Measurements from ENCODE around the gene CACYBP. TPM values are rescaled to one million over a fixed set of nuclear protein-coding genes. Genes with fewer than 3 reads are reported as not detected.

Gene CACYBP
- total RNA-seq, 1 donor from 2014 or later, result 95.0 TPM

- Histone ChIP-seq H3K9me3 (ENCODE audit: insufficient read depth, low read depth, low read length) (no peaks in the 10 kb centered on the region), H2AFZ (ENCODE audit: low read depth, low read length) (no peak overlapping the region), H3K27ac (ENCODE audit: low read depth, low read length) (no peak overlapping the region), H3K9ac (ENCODE audit: low read length) (no peak overlapping the region), H3K4me2 (ENCODE audit: low read length) (no peak overlapping the region), H3K27me3 (ENCODE audit: insufficient read depth, low read length) (peaks cover 18% of the 10 kb centered on the region), H4K20me1 (ENCODE audit: insufficient read depth, low read length) (no peaks in the 10 kb centered on the region), H3K36me3 (ENCODE audit: insufficient read depth, low read length) (no peaks in the 10 kb centered on the region), H3K79me2 (ENCODE audit: insufficient read depth, low read length) (no peaks in the 10 kb centered on the region), H3K4me3 (ENCODE audit: insufficient read depth, low read depth, low read length) (no peak overlapping the region), H3K4me1 (ENCODE audit: insufficient read depth, low read length) (peaks cover 33% of the 10 kb centered on the region)
- Mint-ChIP-seq H3K36me3 (ENCODE audit: low read depth, unreplicated experiment) (peaks cover 7% of the 10 kb centered on the region), H3K27me3 (ENCODE audit: low read depth, unreplicated experiment) (no peaks in the 10 kb centered on the region), H3K27ac (ENCODE audit: unreplicated experiment) (peak overlapping the region; percentile 91), H3K4me1 (ENCODE audit: low read depth, unreplicated experiment) (peaks cover 53% of the 10 kb centered on the region), H3K9me3 (ENCODE audit: unreplicated experiment) (no peaks in the 10 kb centered on the region), H3K4me3 (ENCODE audit: unreplicated experiment) (no peak overlapping the region)
- DNase-seq (ENCODE audit: low read depth), result no peak
- no peak for FAIRE-seq
- no peak for TF ChIP-seq CTCF (IDR thresholded peaks at IDR 0.05; ENCODE audit: insufficient read depth, low read depth, low read length)
- TF ChIP-seq EZH2 (IDR thresholded peaks at IDR 0.05; ENCODE audit: insufficient read depth, low read length), result no peak
These were observed 27.8 kb upstream of the CACYBP start for GRCh38 chr1:174971902-174972301.

DNA sequence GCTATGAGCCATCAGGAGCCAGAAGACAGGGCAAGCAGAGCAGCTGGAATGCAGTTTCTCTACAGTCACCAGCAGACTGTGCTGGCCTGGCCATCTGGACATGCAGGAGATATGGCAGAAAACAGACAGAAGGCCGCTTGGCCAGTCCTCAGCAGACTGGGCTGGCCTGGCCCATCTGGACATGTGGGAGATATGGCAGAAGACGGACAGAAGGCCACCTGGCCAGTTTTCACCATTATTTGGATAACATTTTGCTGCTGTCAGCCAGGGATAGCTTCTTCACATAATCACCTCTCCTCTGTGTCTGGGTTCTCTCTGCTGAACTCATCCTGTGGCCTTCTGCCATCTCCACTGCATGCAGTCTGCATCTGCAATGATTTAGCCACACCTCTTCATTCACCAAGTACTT, 25.0 kb upstream of the CACYBP start:
- no peak overlapping the region for H3K4me2 ChIP-seq (ENCODE audit: low read length)
- H3K4me1 Mint-ChIP-seq (ENCODE audit: low read depth, unreplicated experiment), result peaks cover 37% of the 10 kb centered on the region
- H3K9me3 Mint-ChIP-seq (ENCODE audit: unreplicated experiment), result no peaks in the 10 kb centered on the region
- no peaks in the 10 kb centered on the region for H3K9me3 ChIP-seq (ENCODE audit: insufficient read depth, low read depth, low read length)
- H2AFZ ChIP-seq (ENCODE audit: low read depth, low read length), result no peak overlapping the region
- H3K27me3 Mint-ChIP-seq (ENCODE audit: low read depth, unreplicated experiment), result no peaks in the 10 kb centered on the region
- H3K4me3 Mint-ChIP-seq (ENCODE audit: unreplicated experiment), result no peak overlapping the region
- DNase-seq (ENCODE audit: low read depth), result no peak
- no peaks in the 10 kb centered on the region for H4K20me1 ChIP-seq (ENCODE audit: insufficient read depth, low read length)
- no peaks in the 10 kb centered on the region for H3K79me2 ChIP-seq (ENCODE audit: insufficient read depth, low read length)
- TF ChIP-seq EZH2 (IDR thresholded peaks at IDR 0.05; ENCODE audit: insufficient read depth, low read length) (no peak), CTCF (IDR thresholded peaks at IDR 0.05; ENCODE audit: insufficient read depth, low read depth, low read length) (no peak)
- H3K9ac ChIP-seq (ENCODE audit: low read length), result no peak overlapping the region
- no peak overlapping the region for H3K27ac Mint-ChIP-seq (ENCODE audit: unreplicated experiment)
- H3K27ac ChIP-seq (ENCODE audit: low read depth, low read length), result no peak overlapping the region
- no peak for FAIRE-seq
- no peaks in the 10 kb centered on the region for H3K36me3 ChIP-seq (ENCODE audit: insufficient read depth, low read length)
- peaks cover 19% of the 10 kb centered on the region for H3K27me3 ChIP-seq (ENCODE audit: insufficient read depth, low read length)
- H3K4me3 ChIP-seq (ENCODE audit: insufficient read depth, low read depth, low read length), result no peak overlapping the region
- peaks cover 7% of the 10 kb centered on the region for H3K36me3 Mint-ChIP-seq (ENCODE audit: low read depth, unreplicated experiment)
- peaks cover 13% of the 10 kb centered on the region for H3K4me1 ChIP-seq (ENCODE audit: insufficient read depth, low read length)

DNA sequence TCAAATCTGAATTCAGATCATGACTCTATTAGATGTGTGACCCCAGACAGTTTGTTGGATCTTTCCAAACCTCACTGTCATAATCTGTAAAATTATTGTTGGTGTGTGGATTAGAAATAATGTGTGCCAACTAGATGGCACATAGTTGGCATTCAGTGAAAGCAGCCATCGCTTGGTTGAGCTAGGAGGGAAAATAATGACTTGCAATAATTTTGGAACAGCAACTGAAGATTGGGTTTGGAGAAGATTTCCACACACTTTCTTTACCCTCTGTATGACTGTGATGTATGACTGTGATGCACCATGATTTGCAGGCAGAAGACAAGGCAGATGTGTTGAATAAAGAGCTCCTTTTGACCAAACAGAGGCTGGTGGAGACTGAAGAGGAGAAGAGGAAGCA, 24.0 kb upstream of the CACYBP start:
- FAIRE-seq (no peak), DNase-seq (ENCODE audit: low read depth) (no peak)
- Histone ChIP-seq H3K4me3 (ENCODE audit: insufficient read depth, low read depth, low read length) (no peak overlapping the region), H3K4me2 (ENCODE audit: low read length) (no peak overlapping the region), H3K9ac (ENCODE audit: low read length) (no peak overlapping the region), H3K4me1 (ENCODE audit: insufficient read depth, low read length) (peaks cover 7% of the 10 kb centered on the region), H2AFZ (ENCODE audit: low read depth, low read length) (no peak overlapping the region), H3K27ac (ENCODE audit: low read depth, low read length) (no peak overlapping the region), H3K79me2 (ENCODE audit: insufficient read depth, low read length) (no peaks in the 10 kb centered on the region), H3K36me3 (ENCODE audit: insufficient read depth, low read length) (no peaks in the 10 kb centered on the region), H4K20me1 (ENCODE audit: insufficient read depth, low read length) (no peaks in the 10 kb centered on the region), H3K27me3 (ENCODE audit: insufficient read depth, low read length) (peaks cover 19% of the 10 kb centered on the region), H3K9me3 (ENCODE audit: insufficient read depth, low read depth, low read length) (no peaks in the 10 kb centered on the region)
- Mint-ChIP-seq H3K9me3 (ENCODE audit: unreplicated experiment) (no peaks in the 10 kb centered on the region), H3K36me3 (ENCODE audit: low read depth, unreplicated experiment) (peaks cover 7% of the 10 kb centered on the region), H3K4me3 (ENCODE audit: unreplicated experiment) (no peak overlapping the region), H3K27me3 (ENCODE audit: low read depth, unreplicated experiment) (no peaks in the 10 kb centered on the region), H3K4me1 (ENCODE audit: low read depth, unreplicated experiment) (peaks cover 27% of the 10 kb centered on the region), H3K27ac (ENCODE audit: unreplicated experiment) (no peak overlapping the region)
- TF ChIP-seq EZH2 (IDR thresholded peaks at IDR 0.05; ENCODE audit: insufficient read depth, low read length) (no peak), CTCF (IDR thresholded peaks at IDR 0.05; ENCODE audit: insufficient read depth, low read depth, low read length) (no peak)

Measured in astrocyte (in vitro differentiated cells and primary cell).